HTR-8/SVneo (cell line): Measurements from ENCODE around the gene MAP9.
"Not testable (repeated sequence)": the region's sequence is repeated elsewhere in the genome, so short reads cannot be mapped to it uniquely, and the experiment has no call there.

Experiments
- DNase-seq: peaks from one replicate; pipeline ENCODE4 v3.0.0; 2011; ENCODE audit warnings: low spot score, mixed read lengths; ENCODE audit not compliant: insufficient read length
- FAIRE-seq: peaks from 2 replicates; lab custom pipeline; 2011; peaks lifted over from hg19 to GRCh38; lab: Jason Lieb, UNC

MAP9 gene

GRCh38 chr4:155376387-155377268 lies at the start of gene MAP9:
TSS of gene MAP9 (minus strand) at chr4:155376965. CDS start at chr4:155375850, 1,115 bp downstream.
- peak; percentile 92 for DNase-seq
- FAIRE-seq = peak; percentile 69

- not testable (repeated sequence) for DNase-seq, FAIRE-seq
Measured at GRCh38 chr4:155424778-155425177, 48.0 kb upstream of the MAP9 start.

GRCh38 chr4:155423671-155424070 lies 46.9 kb upstream of the MAP9 start:
- no peak for FAIRE-seq

GRCh38 chr4:155419266-155419665 lies 42.5 kb upstream of the MAP9 start:
- DNase-seq (no peak), FAIRE-seq (no peak)

More at GRCh38 chr4:155423671-155424070, 46.9 kb upstream of the MAP9 start:
- no peak for DNase-seq

- no peak for DNase-seq
- FAIRE-seq = no peak
Measured at GRCh38 chr4:155415662-155416061, 38.9 kb upstream of the MAP9 start.

GRCh38 chr4:155413451-155413850 lies 36.7 kb upstream of the MAP9 start:
- FAIRE-seq (no peak), DNase-seq (no peak)

- peak; percentile 28 for FAIRE-seq
- no peak for DNase-seq
Measured at GRCh38 chr4:155411546-155411945, 34.8 kb upstream of the MAP9 start.

GRCh38 chr4:155408796-155409195 lies 32.0 kb upstream of the MAP9 start:
- no peak for DNase-seq
- FAIRE-seq = no peak

GRCh38 chr4:155407480-155407879 lies 30.7 kb upstream of the MAP9 start:
- FAIRE-seq (no peak), DNase-seq (no peak)

- DNase-seq (no peak), FAIRE-seq (no peak)
Measured at GRCh38 chr4:155405059-155405458, 28.3 kb upstream of the MAP9 start.

- peak; percentile 28 for DNase-seq
- no peak for FAIRE-seq
Measured at GRCh38 chr4:155403886-155404285, 27.1 kb upstream of the MAP9 start.

- no peak for DNase-seq
- no peak for FAIRE-seq
Measured at GRCh38 chr4:155402941-155403340, 26.2 kb upstream of the MAP9 start.

- FAIRE-seq (no peak), DNase-seq (no peak)
Measured at GRCh38 chr4:155400893-155401292, 24.1 kb upstream of the MAP9 start.

- DNase-seq (no peak), FAIRE-seq (no peak)
Measured at GRCh38 chr4:155399974-155400697, 23.4 kb upstream of the MAP9 start.

- FAIRE-seq = peak; percentile 79
- DNase-seq = peak; percentile 67
Measured at GRCh38 chr4:155392481-155393184, 15.9 kb upstream of the MAP9 start.

- DNase-seq (no peak), FAIRE-seq (no peak)
Measured at GRCh38 chr4:155391932-155392331, 15.2 kb upstream of the MAP9 start.

GRCh38 chr4:155388162-155388561 lies 11.4 kb upstream of the MAP9 start:
- no peak for FAIRE-seq

GRCh38 chr4:155383541-155383940 lies 6.8 kb upstream of the MAP9 start:
- FAIRE-seq (no peak), DNase-seq (no peak)

More at GRCh38 chr4:155388162-155388561, 11.4 kb upstream of the MAP9 start:
- no peak for DNase-seq

GRCh38 chr4:155377276-155377675 lies 511 bp upstream of the MAP9 start:
- DNase-seq (no peak), FAIRE-seq (no peak)

- no peak for DNase-seq
- no peak for FAIRE-seq
Measured at GRCh38 chr4:155371432-155372043, 5.2 kb downstream of the MAP9 start.
